ENCODE data around the gene CABCOCO1. TPM values are rescaled to one million over a fixed set of nuclear protein-coding genes. Genes with fewer than 3 reads are reported as not detected.

The CABCOCO1 gene
- total RNA-seq, 1 donor from 2014 or later = 3.5 TPM

DNA sequence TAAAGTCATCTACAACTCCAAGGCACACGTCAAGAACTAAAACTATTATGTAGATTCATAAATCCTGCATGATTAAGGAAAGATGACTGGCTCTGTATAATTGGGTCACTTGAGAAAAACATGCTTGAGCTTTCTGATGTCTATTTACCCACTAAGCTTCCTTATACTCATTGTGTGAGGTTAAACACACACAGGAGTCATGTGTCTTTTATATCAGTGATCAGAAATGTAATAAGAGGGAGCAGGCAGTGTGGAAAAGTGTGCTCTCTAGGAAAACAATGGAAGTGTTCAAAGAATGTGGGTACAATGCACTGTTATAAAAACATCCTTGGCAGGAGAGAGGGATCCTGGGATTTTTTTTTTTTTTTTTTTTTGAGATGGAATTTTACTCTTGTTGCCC is 130.2 kb downstream of the CABCOCO1 start:
- H3K27ac ChIP-seq = no peak overlapping the region
- no peaks in the 10 kb centered on the region for H3K36me3 ChIP-seq
- ATAC-seq (no peak), DNase-seq (no peak)
- intact Hi-C loops (cut with DNase I) = no loop called here
- no peaks in the 10 kb centered on the region for H3K27me3 ChIP-seq (ENCODE audit: low read depth)
- peaks cover 6% of the 10 kb centered on the region for H3K4me1 ChIP-seq
- no peaks in the 10 kb centered on the region for H3K9me3 ChIP-seq
- TF ChIP-seq, protein P1, sequence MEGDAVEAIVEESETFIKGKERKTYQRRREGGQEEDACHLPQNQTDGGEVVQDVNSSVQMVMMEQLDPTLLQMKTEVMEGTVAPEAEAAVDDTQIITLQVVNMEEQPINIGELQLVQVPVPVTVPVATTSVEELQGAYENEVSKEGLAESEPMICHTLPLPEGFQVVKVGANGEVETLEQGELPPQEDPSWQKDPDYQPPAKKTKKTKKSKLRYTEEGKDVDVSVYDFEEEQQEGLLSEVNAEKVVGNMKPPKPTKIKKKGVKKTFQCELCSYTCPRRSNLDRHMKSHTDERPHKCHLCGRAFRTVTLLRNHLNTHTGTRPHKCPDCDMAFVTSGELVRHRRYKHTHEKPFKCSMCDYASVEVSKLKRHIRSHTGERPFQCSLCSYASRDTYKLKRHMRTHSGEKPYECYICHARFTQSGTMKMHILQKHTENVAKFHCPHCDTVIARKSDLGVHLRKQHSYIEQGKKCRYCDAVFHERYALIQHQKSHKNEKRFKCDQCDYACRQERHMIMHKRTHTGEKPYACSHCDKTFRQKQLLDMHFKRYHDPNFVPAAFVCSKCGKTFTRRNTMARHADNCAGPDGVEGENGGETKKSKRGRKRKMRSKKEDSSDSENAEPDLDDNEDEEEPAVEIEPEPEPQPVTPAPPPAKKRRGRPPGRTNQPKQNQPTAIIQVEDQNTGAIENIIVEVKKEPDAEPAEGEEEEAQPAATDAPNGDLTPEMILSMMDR (IDR thresholded peaks at IDR 0.05) = no peak
- H3K4me3 ChIP-seq = no peak overlapping the region

DNA sequence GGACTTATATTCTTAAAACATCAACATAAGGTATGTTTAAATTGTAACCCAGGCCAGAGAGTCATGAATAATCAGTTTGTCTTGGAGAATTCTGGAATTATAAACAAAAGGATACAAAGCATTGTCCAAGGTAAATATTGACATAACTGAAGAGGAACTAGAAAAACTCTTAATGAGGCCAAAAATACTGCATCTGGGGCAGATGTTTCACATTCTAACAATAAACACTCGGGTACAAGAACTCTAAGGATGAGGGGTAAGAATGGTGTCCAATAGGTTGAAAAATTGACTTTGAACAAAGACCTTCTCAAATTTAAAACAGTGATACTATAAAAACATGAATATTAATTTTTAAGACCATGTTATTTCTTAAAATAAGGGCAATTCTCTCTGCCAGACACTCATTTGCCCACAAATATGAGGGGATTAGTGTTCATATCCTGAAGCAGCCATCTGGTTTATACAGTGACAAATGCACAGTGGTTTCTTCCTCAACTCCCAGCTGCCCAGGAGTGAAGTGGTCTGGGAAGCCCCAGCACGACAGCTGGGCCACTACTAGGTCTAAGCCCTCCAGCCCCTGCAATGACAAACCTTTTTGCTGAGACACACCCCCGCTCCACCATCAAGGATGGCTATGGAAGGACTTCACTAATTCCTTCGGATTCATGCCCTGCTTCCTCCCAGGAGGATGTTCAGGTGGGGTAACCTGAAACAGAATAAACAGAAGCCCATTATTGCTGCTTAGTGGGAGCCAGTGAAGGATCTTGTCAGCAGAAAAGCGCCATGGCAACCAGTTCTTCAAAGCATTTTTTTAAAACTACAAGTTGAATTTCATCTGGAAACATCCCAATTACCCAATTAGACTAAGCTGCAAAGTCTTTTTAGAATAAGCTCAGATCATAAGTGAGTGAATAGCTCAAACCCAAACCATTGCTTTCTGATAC is 131.3 kb downstream of the CABCOCO1 start:
- ATAC-seq = peak; percentile 32 to 49

DNA sequence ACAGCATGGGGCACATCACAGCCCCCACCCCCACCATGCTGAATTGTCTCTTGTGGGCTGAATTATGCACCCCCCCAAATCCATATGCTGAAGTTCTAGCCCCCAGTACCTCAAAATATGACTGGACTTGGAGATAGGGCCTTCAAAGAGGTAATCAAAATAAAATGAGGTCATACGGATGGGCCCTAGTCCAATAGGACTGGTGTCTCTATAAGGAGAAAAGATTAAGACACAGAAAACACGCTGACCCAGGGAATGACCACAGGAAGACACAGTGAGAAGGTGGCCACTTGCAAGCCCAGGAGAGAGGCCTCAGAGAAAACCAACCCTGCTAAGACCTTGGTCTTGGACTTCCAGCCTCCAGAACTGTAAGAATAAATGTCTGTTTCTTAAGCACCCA is 132.4 kb downstream of the CABCOCO1 start:
- no peaks in the 10 kb centered on the region for H3K36me3 ChIP-seq
- ATAC-seq (no peak), DNase-seq (no peak)
- TF ChIP-seq, protein P1 (IDR thresholded peaks at IDR 0.05) = no peak
- no peaks in the 10 kb centered on the region for H3K27me3 ChIP-seq (ENCODE audit: low read depth)
- H3K9me3 ChIP-seq = no peaks in the 10 kb centered on the region
- intact Hi-C loops (cut with DNase I) = no loop called here
- H3K4me3 ChIP-seq = no peak overlapping the region
- no peak overlapping the region for H3K27ac ChIP-seq
- peaks cover 6% of the 10 kb centered on the region for H3K4me1 ChIP-seq

More for the DNA sequence above, 131.3 kb downstream of the CABCOCO1 start:
- Histone ChIP-seq H3K4me3 (no peak overlapping the region), H3K9me3 (no peaks in the 10 kb centered on the region), H3K27ac (no peak overlapping the region), H3K4me1 (peaks cover 6% of the 10 kb centered on the region), H3K27me3 (ENCODE audit: low read depth) (no peaks in the 10 kb centered on the region), H3K36me3 (no peaks in the 10 kb centered on the region)
- TF ChIP-seq, protein P1 (IDR thresholded peaks at IDR 0.05) = no peak
- intact Hi-C loops (cut with DNase I) = no loop called here
- DNase-seq = no peak

DNA sequence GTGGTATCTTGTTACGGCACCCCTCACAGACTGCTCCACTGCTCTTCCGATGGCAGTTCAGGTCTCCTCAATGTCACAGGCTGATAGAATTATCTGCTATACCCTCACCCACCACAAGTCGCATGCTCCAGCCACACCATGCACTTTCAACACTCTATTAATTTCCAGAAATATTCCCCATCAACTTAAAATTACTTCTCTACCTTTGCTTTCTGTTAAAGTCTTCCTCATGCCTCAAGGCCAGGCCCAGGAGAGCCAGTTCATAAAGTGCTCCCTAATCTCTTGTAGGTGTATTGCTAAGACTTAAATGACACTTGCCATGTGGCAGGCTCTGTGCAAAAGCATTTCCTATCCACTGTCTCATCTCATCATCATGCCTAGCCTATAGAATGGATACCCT is 132.8 kb downstream of the CABCOCO1 start:
- no peak for ATAC-seq
- intact Hi-C loops (cut with DNase I) = no loop called here

DNA sequence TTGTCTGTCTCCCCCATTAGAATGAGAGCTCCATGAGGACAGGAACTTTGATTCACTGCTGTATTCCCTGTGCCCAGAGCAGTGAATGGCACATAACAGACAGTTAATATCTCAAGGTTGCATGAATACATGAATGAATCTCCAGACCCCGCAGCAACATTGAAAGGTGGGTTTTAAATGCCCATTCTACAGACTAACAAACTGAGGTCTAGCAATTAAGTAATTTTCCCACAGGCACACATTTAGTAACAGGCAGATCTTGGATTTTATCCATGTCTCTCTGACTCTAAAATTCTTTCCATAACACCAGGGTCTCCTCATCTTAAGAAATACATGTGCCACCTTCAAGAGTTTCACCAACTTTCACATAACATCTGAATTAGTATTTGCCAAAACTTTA is 134.1 kb downstream of the CABCOCO1 start:
- TF ChIP-seq, protein P1 (IDR thresholded peaks at IDR 0.05) = no peak
- intact Hi-C loops (cut with DNase I) = no loop called here
- Histone ChIP-seq H3K4me3 (no peak overlapping the region), H3K27ac (no peak overlapping the region), H3K36me3 (no peaks in the 10 kb centered on the region), H3K4me1 (peaks cover 6% of the 10 kb centered on the region), H3K9me3 (no peaks in the 10 kb centered on the region), H3K27me3 (ENCODE audit: low read depth) (no peaks in the 10 kb centered on the region)
- no peak for ATAC-seq
- no peak for DNase-seq

More for the DNA sequence above, 132.8 kb downstream of the CABCOCO1 start:
- Histone ChIP-seq H3K27me3 (ENCODE audit: low read depth) (no peaks in the 10 kb centered on the region), H3K36me3 (no peaks in the 10 kb centered on the region), H3K9me3 (no peaks in the 10 kb centered on the region), H3K4me3 (no peak overlapping the region), H3K27ac (no peak overlapping the region), H3K4me1 (peaks cover 6% of the 10 kb centered on the region)
- TF ChIP-seq, protein P1 (IDR thresholded peaks at IDR 0.05) = no peak
- no peak for DNase-seq
